HG03159 (cell line): ENCODE measurements around the gene SURF1.
"Not testable (repeated sequence)": the region's sequence is repeated elsewhere in the genome, so short reads cannot be mapped to it uniquely, and the experiment has no call there.

Source experiments
- ATAC-seq: cut with Tn5 transposase; IDR thresholded peaks from one replicate; pipeline ENCODE4 v1.9.1; 2021; ENCODE audit warnings: mild to moderate bottlenecking, moderate library complexity; ENCODE audit not compliant: unreplicated experiment

SURF1 gene

DNA sequence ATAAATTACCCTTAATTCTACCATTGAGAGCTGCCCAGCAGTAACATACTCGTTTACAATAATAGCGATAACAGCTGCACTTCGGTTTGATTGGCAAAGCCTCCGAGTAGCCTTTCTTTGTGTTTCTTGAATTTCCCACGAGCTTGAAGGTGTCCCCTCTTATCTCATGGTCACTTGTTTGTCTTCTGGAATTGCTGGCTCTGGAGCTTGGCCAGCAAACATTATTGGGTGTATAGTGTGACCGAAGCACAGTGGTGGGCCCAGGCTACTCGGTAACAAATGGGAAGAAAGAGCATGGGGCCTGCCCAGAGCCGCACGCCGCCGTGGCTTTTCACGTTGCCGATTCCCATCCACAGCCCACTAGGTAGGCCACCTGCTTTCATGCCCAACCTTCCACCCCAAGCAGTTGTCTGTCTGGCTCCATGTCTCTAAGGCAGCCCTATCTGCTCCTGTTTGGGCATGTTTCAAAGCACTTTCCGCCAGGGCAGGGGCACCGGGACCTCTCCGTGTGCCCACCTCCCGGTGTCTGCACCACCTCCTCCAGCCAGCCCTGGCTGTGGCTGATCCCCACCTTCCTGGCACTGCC, 28.5 kb upstream of the SURF1 start:
- ATAC-seq: no peak

- ATAC-seq: no peak
Observed at GRCh38 chr9:133383438-133383837, 27.2 kb upstream of the SURF1 start.

GRCh38 chr9:133382507-133383141, 26.3 kb upstream of the SURF1 start:
- no peak for ATAC-seq

DNA sequence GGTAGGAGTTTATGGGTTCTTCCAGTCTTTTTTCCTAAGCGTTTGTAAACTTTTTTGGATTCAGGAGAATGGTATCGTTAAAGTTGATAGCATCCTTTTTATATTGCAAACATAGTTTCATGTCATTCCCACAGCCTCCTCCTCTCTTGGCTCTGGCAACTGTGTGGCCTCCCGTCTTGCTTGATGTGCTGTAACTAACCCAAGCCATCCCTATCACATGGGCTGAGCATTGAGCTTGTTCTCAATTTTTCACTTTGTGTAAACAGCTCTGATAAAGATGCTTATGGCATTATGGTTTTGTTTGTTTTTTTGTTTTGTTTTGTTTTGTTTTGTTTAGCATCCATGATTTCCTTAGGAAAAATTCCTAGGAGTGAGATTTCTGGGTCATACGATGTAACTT, 24.4 kb upstream of the SURF1 start:
- no peak for ATAC-seq

DNA sequence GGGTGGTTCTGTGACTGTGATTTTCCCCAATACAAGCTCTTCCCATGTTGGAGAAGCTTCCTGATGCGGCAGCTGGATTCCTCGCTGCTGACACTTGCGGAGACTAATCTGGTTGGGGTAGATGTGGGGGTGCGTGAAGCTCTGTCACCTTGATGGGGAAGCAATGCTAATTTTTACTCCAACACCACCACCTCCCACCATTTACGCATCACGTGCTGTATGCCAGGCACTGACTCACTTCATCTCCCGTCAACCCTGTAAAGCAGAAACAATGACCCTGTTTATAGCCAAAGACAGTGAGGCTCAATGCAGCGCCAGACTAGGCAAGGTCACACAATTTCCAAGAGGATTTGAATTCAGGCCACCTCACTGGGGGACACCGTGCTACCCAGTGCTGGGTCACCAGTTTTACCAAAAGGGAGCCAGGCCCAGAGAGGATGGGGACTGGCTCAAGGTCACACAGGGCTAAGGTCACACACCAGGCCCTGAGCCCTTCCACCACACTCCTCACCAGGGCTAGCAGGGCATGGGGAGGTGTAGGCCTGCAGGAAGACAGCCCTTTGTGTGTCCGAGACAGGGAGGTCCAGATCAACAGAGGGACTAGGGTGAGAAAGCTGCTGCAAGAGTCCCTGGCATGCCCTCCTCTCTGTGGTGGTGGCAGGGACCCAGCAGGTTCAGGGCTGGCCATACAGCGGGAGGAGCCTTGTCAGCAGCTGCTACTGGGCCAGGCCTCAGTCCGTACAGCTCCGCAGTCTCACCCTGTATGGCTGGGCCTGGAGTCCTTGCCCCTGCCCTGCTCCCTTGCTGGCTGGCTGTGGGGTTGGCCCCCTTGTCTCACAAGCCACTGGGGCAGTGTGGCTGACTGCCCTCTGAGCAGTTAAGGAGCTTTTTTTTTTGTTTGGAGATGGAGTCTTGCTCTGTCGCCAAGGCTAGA, 23.1 kb upstream of the SURF1 start:
- ATAC-seq: no peak

DNA sequence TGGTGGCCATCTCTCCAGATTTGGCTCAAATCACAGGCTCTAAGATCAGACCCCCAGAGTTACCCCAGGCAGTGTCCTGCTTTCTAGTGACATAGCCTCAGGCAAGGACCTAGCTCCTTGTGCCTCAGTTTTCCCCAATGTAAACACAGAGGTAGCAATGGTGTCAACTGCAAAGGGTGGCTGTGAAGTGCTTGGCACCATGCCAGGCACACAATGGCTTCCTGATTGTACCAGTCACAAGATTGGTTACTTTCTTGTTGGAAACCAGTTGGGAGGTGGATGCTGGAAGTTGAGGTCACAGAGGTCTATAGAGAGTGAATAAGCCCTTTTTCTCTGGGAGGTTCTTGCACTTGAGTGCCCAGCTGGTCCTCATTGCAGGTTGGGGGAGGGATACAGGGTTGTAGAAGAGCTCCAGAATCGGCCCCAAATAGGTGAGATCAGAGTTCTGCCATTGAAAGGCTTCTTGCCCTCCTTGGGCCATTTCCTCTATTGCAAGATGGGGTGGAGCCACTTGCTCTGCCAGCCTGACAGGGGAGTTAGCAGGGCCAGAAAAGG, 22.2 kb upstream of the SURF1 start:
- ATAC-seq: no peak

GRCh38 chr9:133377721-133378216, 21.5 kb upstream of the SURF1 start:
- no peak for ATAC-seq

DNA sequence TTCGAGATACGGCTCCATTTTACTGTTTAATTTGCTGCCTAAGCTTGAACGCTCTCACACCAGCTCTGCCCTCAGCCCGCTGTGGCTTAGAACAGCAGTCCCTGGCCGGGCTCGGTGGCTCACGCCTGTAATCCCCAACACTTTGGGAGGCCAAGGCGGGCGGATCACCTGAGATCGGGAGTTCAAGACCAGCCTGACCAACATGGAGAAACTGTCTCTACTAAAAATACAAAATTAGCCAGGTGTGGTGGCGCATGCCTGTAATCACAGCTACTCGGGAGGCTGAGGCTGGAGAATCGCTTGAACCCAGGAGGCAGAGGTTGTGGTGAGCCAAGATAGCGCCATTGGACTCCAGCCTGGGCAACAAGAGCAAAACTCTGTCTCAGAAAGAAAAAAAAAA, 21.0 kb upstream of the SURF1 start:
- ATAC-seq: not testable (repeated sequence)

DNA sequence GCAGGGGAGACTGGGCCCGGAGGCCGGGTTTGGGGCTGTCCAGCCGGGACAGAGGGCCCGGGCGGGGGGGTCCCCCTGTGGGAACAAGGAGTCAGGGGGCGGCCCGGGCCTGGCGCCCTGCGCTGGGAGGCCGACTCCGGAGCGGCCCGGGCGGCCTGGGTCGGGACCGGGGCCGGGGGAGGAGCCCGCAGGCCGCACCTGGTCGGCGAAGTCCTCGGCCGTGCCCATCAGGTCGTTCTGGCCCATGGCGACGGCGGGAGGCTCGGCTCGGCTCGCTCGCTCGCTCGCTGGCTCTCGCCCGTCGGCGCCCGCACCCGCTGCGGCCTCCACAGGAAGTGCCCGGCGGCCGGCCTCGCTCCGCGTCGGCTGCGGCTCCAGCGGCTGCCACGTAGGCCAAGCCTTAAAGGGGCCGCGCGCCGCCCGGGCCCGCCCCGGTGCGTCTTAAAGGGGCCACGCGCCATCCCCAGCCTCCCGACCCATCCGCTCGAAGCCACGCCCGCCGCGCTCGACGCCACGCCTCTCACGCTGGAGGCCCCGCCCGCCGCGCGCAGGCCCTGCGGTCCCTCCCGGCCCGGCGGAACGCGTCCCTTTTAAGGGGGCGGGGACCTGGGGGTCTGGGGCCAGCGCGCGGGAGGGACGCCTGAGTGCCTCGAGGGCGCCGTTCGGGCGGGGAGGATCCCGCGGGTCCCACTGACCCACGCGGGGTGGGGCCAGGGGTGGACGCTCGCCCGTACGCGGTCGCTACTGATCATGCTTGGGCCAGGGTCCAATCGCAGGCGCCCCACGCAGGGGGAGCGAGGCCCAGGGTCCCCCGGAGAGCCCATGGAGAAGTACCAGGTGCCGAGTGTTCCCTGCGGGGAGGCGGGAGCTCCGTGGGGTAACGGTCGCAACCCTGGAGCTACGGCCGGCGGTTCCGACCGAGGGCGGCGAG, 19.7 kb upstream of the SURF1 start, which contains the start of the genes STKLD1 and SURF4:
TSS of gene STKLD1 (plus strand) at position 643 of the 931 bp plus-strand sequence. CDS start at position 751, 108 bp downstream.
TSS of gene SURF4 (minus strand) at position 337 of the 931 bp plus-strand sequence. CDS start at position 246, 91 bp downstream.
- peak; percentile 90 for ATAC-seq

DNA sequence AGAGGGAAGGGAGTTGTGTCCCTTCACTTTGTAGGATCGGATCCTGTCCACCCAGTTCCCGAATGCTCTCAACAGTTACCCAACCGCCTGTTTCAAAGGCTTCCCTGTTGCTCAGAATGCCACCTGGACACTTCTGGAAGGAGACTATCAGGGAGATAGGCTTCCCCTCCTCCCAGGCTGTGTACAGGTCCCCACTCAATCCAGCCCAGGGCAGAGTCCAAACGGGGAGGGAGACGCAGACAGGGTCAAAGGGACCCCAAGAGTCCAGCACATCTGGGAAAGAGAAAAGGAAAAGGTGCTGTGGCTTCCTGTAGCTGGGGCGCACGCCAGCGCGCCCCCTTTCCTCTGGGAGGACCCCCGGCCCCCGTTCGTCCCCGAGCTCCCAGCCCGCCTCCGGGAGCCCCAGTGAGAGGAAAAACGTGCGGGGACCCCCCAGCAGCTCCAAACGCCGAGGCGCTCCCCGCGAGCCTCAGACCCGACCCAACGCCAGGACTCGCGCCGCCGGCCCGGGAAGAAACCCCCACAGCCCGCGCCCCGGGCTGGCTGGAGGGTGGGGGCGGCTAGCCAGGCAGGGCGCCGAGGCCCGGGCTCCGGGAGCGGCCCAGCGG, 18.9 kb upstream of the SURF1 start:
- peak; percentile 9 for ATAC-seq

- no peak for ATAC-seq
Observed at GRCh38 chr9:133374612-133375115, 18.4 kb upstream of the SURF1 start.

DNA sequence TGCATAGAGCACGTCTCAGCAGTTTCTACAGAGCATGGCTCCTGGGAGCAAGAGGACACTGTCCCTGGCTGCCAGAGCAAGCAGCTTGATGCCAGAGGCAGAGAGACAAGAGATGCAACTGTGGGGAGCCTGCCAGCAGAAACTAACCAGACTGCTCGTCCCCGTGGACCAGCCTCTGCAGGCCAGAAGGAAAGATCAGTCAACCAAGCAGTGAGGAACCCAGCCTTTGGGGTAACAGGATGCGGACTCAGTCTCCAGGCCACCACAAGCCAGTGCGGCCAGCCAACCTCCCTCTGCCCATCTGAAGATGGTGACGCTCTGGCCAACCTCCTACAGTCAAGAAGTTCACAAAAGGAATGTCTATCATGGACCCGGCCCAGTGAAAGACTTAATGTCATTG, 15.9 kb upstream of the SURF1 start:
- ATAC-seq: no peak

GRCh38 chr9:133371261-133371711, 15.0 kb upstream of the SURF1 start:
- ATAC-seq: no peak

DNA sequence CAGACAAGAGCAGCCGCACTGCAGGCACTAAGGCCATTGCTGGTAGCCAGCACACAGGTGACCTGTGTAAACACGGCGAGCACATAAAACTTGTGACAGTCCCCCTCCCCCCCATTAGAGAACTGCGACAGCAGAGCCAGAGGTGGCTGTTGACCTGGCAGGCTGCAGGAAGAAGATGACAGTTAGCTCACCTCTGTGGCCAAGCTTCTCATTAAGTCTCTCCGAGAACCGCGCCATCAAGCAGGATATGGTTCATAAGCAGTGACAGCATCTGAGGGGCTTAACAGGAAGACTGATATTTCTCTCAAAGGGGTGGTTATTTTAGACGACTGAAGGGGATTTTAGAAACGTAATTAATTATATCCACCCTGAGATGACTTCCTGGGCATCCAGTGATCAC, 14.4 kb upstream of the SURF1 start:
- ATAC-seq: no peak

DNA sequence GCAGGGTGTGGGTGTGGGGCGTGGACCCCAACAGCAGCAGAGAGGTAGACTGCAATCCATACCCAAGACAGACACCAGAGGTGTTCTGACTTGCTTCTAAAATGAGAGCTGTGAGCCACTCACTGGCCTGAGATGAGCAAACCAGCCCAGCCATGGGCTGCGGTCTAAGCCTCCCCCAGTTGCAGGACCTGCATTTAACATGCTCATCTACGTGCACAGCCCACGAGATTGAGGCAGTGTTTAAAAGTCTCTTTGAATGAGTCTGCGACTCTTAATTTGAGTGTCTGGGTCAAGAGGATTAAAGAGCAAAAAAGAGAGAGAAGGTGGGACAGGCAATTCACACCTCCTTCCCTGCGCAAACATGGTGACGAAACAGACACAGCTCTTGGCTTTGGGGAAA, 13.6 kb upstream of the SURF1 start:
- ATAC-seq: no peak

DNA sequence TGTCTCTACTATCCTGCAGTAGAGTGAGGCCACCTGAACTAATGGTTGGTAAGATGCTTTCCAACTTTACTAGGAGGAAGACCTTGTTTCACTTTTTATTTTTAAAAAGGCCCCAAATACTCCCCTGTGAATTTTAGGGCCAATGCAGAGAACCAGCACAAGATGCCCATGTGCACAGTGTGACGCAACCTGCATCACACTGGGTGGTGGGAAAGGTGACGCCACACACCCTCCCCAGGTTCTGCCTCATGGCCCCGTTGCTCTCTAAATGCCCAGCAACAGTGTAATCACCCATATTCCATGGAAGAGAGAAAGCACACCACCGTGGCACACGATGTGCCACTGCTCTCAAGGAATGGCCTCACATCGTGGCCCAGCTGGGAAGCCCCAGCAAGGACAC, 13.1 kb upstream of the SURF1 start:
- no peak for ATAC-seq

- ATAC-seq: no peak
Observed at GRCh38 chr9:133368249-133368881, 12.1 kb upstream of the SURF1 start.

DNA sequence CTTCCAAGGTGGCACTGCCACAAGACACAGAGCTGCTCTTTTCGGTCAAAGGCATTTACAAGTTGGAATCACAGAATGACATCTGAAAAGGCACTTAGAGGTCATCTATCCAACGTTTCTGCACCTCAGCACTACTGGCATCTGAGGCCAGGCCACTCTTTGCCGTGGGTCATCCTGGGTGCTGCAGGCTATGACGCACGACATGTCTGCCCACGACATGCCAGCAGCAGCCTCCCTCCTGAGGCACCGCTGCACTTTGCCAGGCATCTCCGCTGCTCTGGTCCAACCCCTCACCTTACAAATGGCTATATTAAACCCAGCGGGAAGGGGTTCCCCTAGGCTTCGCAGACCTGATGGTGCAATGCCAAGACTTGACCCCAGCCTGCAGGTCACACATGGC, 11.5 kb upstream of the SURF1 start:
- ATAC-seq: no peak

DNA sequence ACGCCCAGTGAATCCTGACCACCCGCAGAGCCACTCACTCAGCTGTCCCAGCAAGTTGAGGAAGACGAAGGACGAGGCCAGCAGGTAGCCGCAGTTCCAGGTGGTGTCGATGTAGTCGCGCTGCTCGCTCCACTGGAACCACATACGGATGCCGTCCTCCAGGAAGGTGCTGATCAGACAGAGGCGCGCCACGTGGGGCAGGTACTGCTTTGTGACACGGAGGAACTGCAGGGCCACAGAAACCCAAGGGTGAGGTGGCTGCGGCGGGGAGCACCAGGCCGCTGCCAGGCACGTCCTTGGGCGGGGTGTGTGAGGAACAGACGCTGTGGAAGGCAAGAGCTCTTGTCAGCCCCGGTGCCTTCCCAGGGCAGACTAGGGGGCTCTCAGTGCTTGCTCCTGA, 10.9 kb upstream of the SURF1 start:
- ATAC-seq: no peak
